H1 (cell line): ENCODE data around the gene TM7SF3. TPM values are rescaled to one million over a fixed set of nuclear protein-coding genes. Genes with fewer than 3 reads are reported as not detected.

Source experiments
- ASH2L ChIP-seq: fragments of 200-600, 300-600 bp; sonication (generic); IDR thresholded peaks from one replicate; pipeline ENCODE4 v1.7.1; 2017; ENCODE audit warnings: low read length
- NANOG ChIP-seq: IDR thresholded peaks from 2 replicates; pipeline ENCODE4 v1.6.1; 2011; ENCODE audit warnings: low read length, low read depth, mild to moderate bottlenecking, inconsistent platforms; ENCODE audit not compliant: insufficient read depth, poor library complexity, severe bottlenecking
- RAD21 ChIP-seq, 2 experiments: IDR thresholded peaks in 1 of 2; conservative IDR thresholded peaks in 1 of 2; 2 replicates each; pipeline ENCODE4 v1.6.1; 2011; ENCODE audit warnings: low read depth in 2 of 2, low read length in 2 of 2, improper control_type of control experiment in 1 of 2, inconsistent platforms in 1 of 2, mild to moderate bottlenecking in 1 of 2, moderate library complexity in 1 of 2
- polyA plus RNA-seq, 7 experiments: library from polyadenylated mRNA; depleted of rRNA in 3 of 7; stranded (reverse) in 5 of 7; unstranded in 2 of 7; fragments of >200 nt in 5 of 7; fragments of 200-250 nt in 2 of 7; gene quantifications; 1 replicate in 5 of 7; 2 replicates in 1 of 7; 4 replicates in 1 of 7; pipeline versions ENCODE4 v1.2.1 to v1.2.3, GENCODE V29; 2011 to 2013; ENCODE audit warnings: missing spikeins in 2 of 7, mixed read lengths in 2 of 7
- total RNA-seq: library from RNA; stranded (reverse); fragmentation: NEBNext Ultra II Directional; extraction: Animal tissue kit (Norgen Biotek cat#: 25700); gene quantifications from 2 replicates; pipeline ENCODE4 v1.2.1, GENCODE V29; 2021

Gene TM7SF3
- total and polyA plus RNA-seq, 2 of the 8 experiments (the other 6 are each of a cell fraction or from before 2014, with no cell fraction given), result 57.9 to 77.2 TPM

DNA sequence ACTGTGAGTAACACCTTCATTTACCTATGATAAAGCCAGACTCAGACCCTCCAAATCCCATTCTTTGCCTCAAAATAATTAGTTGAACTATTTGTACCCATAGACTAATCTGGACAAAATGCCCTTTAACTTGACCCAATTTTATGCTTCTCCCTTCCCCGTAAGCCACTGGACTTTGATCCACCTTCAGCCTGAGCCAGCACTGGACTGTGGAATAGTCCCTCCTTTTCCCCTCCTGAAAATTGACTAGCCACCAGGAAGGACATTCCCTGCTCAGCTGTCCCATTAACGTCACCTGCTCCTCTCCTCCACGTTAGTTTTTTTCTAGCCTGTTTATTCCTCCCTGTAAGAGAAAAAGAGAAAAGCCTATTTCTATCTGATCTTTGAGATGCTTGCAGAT is 18.5 kb upstream of the TM7SF3 start (continued):
- no peak for TF ChIP-seq NANOG
- no peak for TF ChIP-seq RAD21 (IDR thresholded peaks at IDR 0.05 in 1 of 2, conservative IDR thresholded peaks at IDR 0.05 in 1 of 2; ENCODE audit: low read depth in 2 of 2, low read length in 2 of 2)
- no peak for TF ChIP-seq ASH2L
- TF ChIP-seq, all 59 proteins: peak for 0
